HG03354 (cell line): ENCODE data around the gene CTSH.
"Not testable (repeated sequence)": the region's sequence is repeated elsewhere in the genome, so short reads cannot be mapped to it uniquely, and the experiment has no call there.

Experiments
- ATAC-seq: cut with Tn5 transposase; IDR thresholded peaks from one replicate; pipeline ENCODE4 v1.9.1; 2021; ENCODE audit warnings: mild to moderate bottlenecking; ENCODE audit not compliant: unreplicated experiment, poor library complexity, severe bottlenecking

The CTSH gene

DNA sequence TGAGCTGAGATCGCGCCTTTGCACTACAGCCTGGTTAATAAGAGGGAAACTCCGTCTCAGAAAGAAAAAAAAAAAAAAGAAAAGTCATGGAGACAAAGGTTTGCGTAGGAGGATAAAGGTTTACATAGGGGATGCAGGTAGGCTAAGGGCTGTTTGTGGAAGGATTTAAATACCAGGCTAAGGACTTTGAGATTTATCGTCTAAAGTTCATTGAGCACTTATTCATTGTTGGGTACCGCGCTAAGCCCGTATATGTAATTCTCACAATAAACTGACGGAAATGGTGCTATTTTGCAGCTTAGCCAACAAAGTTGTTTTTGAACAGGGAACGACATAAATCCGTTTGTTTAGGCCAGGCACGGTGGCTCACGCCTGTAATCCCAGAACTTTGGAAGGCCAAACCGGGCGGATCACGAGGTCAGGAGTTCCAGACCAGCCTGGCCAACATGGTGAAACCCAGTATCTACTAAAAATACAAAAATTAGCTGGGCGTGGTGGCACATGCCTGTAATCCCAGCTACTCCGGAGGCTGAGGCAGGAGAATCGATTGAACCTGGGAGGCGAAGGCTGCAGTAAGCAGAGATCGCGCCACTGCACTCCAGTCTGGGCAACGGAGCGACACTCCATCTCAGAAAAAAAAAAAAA lies 73.2 kb downstream of the CTSH start:
- not testable (repeated sequence) for ATAC-seq
